ENCODE data around the gene TBC1D13. TPM values are rescaled to one million over a fixed set of nuclear protein-coding genes. Genes with fewer than 3 reads are reported as not detected.
"Not testable (repeated sequence)": the region's sequence is repeated elsewhere in the genome, so short reads cannot be mapped to it uniquely, and the experiment has no call there.

TBC1D13 gene
- total RNA-seq, 1 experiment from 2014 or later, result 10.9 TPM

- no peak overlapping the region for H3K27ac Mint-ChIP-seq (ENCODE audit: low read depth, unreplicated experiment)
- BruUV-seq (replicated peaks), result no TSS peak
- H3K36me3 Mint-ChIP-seq (ENCODE audit: insufficient read depth, unreplicated experiment), result peaks cover 31% of the 10 kb centered on the region
- POLR2A ChIA-PET, result no interaction called here
- H3K9me3 Mint-ChIP-seq (ENCODE audit: unreplicated experiment), result no peaks in the 10 kb centered on the region
- H3K4me3 Mint-ChIP-seq (ENCODE audit: unreplicated experiment), result no peak overlapping the region
- no peak for DNase-seq (ENCODE audit: unreplicated experiment)
- intact Hi-C loops (cut with micrococcal nuclease), result no loop called here
- TF ChIP-seq CTCF (IDR thresholded peaks at IDR 0.05; ENCODE audit: unreplicated experiment), result no peak
- CTCF ChIA-PET, result no interaction called here
- no peaks in the 10 kb centered on the region for H3K4me1 Mint-ChIP-seq (ENCODE audit: insufficient read depth, unreplicated experiment)
- H3K27me3 Mint-ChIP-seq (ENCODE audit: insufficient read depth, unreplicated experiment), result no peaks in the 10 kb centered on the region
Measured at GRCh38 chr9:128836509-128837145, 49.6 kb downstream of the TBC1D13 start.

DNA sequence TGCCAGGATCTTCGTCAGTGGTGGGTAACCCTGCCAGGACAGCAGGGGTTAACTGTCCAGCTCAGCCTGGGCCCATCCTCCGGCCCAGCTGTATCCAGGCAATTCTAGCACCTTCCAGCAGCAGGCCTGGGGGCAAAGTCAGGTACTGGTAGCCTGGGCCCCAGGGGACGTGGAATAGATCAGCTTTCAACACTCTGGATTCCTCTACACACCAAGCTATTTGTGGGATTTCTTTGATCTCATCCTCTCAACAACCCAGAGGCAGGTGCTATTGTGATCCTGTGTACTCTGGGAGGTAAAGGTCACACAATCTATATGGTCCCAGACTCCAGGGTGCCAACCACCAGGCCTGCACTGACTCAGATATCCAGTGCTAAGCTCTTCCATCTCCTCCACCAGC lies 51.3 kb downstream of the TBC1D13 start:
- Mint-ChIP-seq H3K27ac (ENCODE audit: low read depth, unreplicated experiment) (no peak overlapping the region), H3K4me1 (ENCODE audit: insufficient read depth, unreplicated experiment) (no peaks in the 10 kb centered on the region), H3K9me3 (ENCODE audit: unreplicated experiment) (no peaks in the 10 kb centered on the region), H3K4me3 (ENCODE audit: unreplicated experiment) (no peak overlapping the region), H3K36me3 (ENCODE audit: insufficient read depth, unreplicated experiment) (peaks cover 35% of the 10 kb centered on the region), H3K27me3 (ENCODE audit: insufficient read depth, unreplicated experiment) (no peaks in the 10 kb centered on the region)
- no peak for DNase-seq (ENCODE audit: unreplicated experiment)
- intact Hi-C loops (cut with micrococcal nuclease), result no loop called here
- TF ChIP-seq CTCF (IDR thresholded peaks at IDR 0.05; ENCODE audit: unreplicated experiment), result no peak
- BruUV-seq (replicated peaks), result no TSS peak
- CTCF ChIA-PET, result interaction anchor here (1.0 kb wide), 1 partner anchor 90 kb away, joined by 5 read pairs; no protein-coding TSS in a partner anchor
- POLR2A ChIA-PET, result interaction anchor here (0.8 to 2.1 kb wide), 2 partner anchors 9 to 14 kb away, joined by 3 to 9 read pairs; partner anchors contain the start of gene SPOUT1

DNA sequence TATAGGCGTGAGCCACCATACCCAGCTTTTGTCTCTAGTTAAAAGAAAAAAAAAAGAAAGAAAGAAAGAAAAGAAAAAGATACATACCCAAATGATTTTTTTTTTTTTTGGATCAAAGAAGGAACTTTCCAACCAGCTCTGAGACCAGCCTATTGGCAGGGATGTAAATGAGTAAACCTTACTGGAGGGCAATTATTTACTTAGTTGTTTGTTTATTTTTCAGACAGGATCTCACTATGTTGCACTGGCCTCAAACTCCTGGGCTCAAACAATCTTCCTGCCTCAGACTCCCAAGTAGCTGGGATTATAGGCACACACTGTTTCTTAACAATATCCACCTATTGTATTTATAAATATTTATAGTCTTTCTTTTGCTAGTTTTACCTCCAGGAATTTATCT lies 53.5 kb downstream of the TBC1D13 start:
- no peak for DNase-seq (ENCODE audit: unreplicated experiment)
- ChIA-PET CTCF (interaction anchor here (0.6 kb wide), 1 partner anchor 87 kb away, joined by 3 read pairs; no protein-coding TSS in a partner anchor), POLR2A (no interaction called here)
- peaks cover 26% of the 10 kb centered on the region for H3K36me3 Mint-ChIP-seq (ENCODE audit: insufficient read depth, unreplicated experiment)
- H3K27ac Mint-ChIP-seq (ENCODE audit: low read depth, unreplicated experiment), result no peak overlapping the region
- intact Hi-C loops (cut with micrococcal nuclease), result no loop called here
- BruUV-seq (replicated peaks), result no TSS peak
- H3K4me3 Mint-ChIP-seq (ENCODE audit: unreplicated experiment), result no peak overlapping the region
- peaks cover 6% of the 10 kb centered on the region for H3K4me1 Mint-ChIP-seq (ENCODE audit: insufficient read depth, unreplicated experiment)
- H3K9me3 Mint-ChIP-seq (ENCODE audit: unreplicated experiment), result no peaks in the 10 kb centered on the region
- H3K27me3 Mint-ChIP-seq (ENCODE audit: insufficient read depth, unreplicated experiment), result no peaks in the 10 kb centered on the region
- no peak for TF ChIP-seq CTCF (IDR thresholded peaks at IDR 0.05; ENCODE audit: unreplicated experiment)

DNA sequence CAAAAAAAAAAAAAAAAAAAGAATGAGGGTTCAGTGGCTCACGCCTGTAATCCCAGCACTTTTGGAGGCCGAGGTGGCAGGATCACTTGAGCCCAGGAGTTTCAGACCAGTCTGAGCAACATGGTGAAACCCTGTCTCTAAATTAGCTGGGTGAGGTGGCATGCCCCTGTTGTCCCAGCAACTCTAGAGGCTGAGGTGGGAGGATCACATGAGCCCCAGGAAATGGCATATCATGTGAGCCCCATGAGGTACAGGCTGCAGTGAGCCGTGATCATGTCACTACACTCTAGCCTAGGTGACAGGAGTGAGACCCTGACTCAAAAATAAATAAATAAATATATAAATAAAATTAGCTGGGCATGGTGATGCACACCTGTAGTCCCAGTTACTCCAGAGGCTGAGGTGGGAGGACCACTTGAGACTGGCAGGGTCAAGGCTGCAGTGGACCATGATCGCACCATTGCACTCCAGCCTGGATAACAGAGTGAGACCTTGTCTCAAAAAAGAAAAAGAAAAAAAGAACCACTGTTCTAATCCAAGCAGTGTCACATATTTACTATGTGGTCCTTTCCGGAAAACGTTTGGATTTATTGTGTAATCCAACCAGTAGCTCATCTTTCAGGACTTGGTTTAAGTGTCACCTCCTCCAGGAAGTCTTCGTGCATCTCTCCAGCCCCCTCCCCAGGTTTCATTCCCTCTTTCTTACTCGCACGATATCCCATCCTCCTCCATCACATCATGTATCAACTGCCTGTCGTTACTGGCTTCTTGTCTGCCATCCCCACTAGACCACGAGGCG lies 54.8 kb downstream of the TBC1D13 start:
- peaks cover 21% of the 10 kb centered on the region for H3K36me3 Mint-ChIP-seq (ENCODE audit: insufficient read depth, unreplicated experiment)
- H3K27ac Mint-ChIP-seq (ENCODE audit: low read depth, unreplicated experiment), result no peak overlapping the region
- ChIA-PET CTCF (interaction anchor here (0.6 kb wide), 1 partner anchor 36 kb away, joined by 3 read pairs; no protein-coding TSS in a partner anchor), POLR2A (interaction anchor here (0.6 to 1.3 kb wide), 2 partner anchors 12 to 290 kb away, joined by 3 to 4 read pairs; no protein-coding TSS in a partner anchor)
- H3K9me3 Mint-ChIP-seq (ENCODE audit: unreplicated experiment), result no peaks in the 10 kb centered on the region
- no peaks in the 10 kb centered on the region for H3K27me3 Mint-ChIP-seq (ENCODE audit: insufficient read depth, unreplicated experiment)
- intact Hi-C loops (cut with micrococcal nuclease), result no loop called here
- H3K4me3 Mint-ChIP-seq (ENCODE audit: unreplicated experiment), result no peak overlapping the region
- no peak for TF ChIP-seq CTCF (IDR thresholded peaks at IDR 0.05; ENCODE audit: unreplicated experiment)
- peaks cover 9% of the 10 kb centered on the region for H3K4me1 Mint-ChIP-seq (ENCODE audit: insufficient read depth, unreplicated experiment)
- no TSS peak for BruUV-seq (replicated peaks)
- no peak for DNase-seq (ENCODE audit: unreplicated experiment)

DNA sequence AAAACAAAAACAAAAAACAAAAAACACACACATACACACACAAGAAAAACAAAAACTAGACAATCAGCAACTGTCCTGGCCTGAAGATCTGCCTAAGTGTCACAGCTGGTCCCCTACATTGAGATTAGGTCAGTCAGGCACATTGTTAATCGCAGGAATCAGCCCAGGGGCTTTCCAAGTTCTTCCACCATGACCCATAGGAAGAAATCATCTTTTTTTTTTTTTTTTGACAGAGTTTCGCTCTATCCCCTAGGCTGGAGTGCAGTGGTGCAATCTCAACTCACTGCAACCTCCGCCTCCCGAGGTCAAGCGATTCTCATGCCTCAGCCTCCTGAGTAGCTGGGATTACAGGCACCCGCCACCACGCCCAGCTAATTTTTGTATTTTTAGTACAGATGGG lies 56.1 kb downstream of the TBC1D13 start:
- peaks cover 21% of the 10 kb centered on the region for H3K36me3 Mint-ChIP-seq (ENCODE audit: insufficient read depth, unreplicated experiment)
- BruUV-seq (replicated peaks); DNase-seq (ENCODE audit: unreplicated experiment); H3K4me3 Mint-ChIP-seq (ENCODE audit: unreplicated experiment); H3K27me3 Mint-ChIP-seq (ENCODE audit: insufficient read depth, unreplicated experiment); H3K27ac Mint-ChIP-seq (ENCODE audit: low read depth, unreplicated experiment); H3K9me3 Mint-ChIP-seq (ENCODE audit: unreplicated experiment); H3K4me1 Mint-ChIP-seq (ENCODE audit: insufficient read depth, unreplicated experiment); intact Hi-C loops (cut with micrococcal nuclease): not testable (repeated sequence)
- POLR2A ChIA-PET, result interaction anchor here (0.7 kb wide), 1 partner anchor 92 kb away, joined by 5 read pairs; no protein-coding TSS in a partner anchor
- CTCF ChIA-PET, result interaction anchor here (0.7 kb wide), 2 partner anchors 20 to 66 kb away, joined by 3 read pairs; no protein-coding TSS in a partner anchor

Data from MCF 10A (cell line).